GM18519 (cell line): Measurements from ENCODE around the gene DOCK11.
"Not testable (repeated sequence)": the region's sequence is repeated elsewhere in the genome, so short reads cannot be mapped to it uniquely, and the experiment has no call there.

Experiments
- ATAC-seq: cut with Tn5 transposase; IDR thresholded peaks from one replicate; pipeline ENCODE4 v1.9.1; 2021; ENCODE audit warnings: mild to moderate bottlenecking, moderate library complexity; ENCODE audit not compliant: unreplicated experiment, low FRiP score

Gene DOCK11

DNA sequence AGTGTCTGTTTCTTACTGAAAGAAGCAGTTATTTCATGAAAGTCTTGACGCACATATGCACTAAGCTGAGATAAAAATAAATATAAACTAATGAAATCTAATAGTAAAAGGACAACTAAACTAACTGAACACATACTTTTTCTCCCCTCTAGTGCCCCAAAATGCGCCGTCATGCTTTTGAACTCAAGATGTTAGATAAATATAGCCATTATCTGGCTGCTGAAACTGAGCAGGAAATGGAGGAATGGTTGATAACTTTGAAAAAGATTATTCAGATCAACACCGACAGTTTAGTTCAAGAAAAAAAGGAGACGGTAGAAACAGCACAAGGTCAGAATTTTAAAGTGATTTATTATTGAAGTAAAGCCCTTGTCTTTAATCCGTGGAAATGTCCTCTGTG is 70.2 kb downstream of the DOCK11 start:
- no peak for ATAC-seq

DNA sequence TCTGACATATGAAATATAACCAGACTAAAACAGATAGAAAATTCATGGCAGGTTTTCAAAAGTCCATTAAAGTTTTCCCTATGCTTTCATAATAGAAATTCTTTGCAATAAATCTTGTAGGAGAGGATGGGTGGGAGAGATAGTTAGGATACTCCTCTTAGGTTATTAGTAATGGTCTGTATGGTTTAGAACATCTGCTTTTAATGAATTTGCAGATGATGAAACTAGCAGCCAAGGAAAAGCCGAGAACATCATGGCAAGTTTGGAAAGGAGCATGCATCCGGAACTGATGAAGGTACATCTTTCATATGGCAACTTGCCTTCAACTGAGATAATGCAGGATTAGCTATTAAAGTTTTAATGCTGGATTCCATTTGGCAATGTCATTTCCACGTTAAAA is 70.7 kb downstream of the DOCK11 start:
- no peak for ATAC-seq

DNA sequence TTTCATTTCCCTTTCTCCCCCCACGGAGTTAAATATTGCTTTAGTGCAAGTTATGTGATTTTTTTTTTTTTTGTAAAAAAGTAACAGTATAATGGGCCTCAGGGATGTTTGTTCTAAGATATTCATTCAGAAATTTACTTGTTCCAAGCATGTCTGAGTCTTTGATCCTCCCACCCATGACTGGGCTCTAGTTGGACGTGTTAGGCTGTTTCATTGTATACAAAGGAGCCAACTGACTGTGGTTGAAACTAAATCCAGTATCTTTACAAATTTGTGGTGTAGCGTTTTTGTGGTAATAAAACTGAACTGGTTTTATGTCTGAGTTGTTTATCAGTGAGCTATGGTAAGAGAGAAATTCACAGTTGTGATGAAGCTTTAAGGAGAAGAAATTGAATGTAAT is 74.1 kb downstream of the DOCK11 start:
- ATAC-seq, result no peak

- no peak for ATAC-seq
Measured at GRCh38 chrX:118570209-118570608, 74.6 kb downstream of the DOCK11 start.

- ATAC-seq, result no peak
Measured at GRCh38 chrX:118571836-118572235, 76.2 kb downstream of the DOCK11 start.

DNA sequence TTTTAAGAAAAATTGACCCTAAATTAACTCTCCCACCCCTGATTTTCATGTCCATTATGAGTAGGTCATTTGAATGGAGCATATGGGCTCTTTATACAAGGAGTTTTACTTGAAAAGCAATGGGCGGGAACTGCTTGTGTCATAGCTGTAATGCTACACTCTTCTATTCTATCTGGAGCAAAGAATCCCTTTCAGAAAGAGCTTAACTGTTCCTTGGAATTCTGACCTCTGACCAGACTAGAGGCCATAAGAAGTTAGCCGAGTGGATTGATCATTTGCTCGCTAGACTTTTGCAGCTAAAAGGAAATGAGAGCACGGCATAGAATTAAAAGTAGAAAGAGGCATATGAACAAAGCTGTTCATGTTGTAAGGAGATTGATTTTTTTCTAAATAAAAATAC is 79.1 kb downstream of the DOCK11 start:
- ATAC-seq, result no peak

DNA sequence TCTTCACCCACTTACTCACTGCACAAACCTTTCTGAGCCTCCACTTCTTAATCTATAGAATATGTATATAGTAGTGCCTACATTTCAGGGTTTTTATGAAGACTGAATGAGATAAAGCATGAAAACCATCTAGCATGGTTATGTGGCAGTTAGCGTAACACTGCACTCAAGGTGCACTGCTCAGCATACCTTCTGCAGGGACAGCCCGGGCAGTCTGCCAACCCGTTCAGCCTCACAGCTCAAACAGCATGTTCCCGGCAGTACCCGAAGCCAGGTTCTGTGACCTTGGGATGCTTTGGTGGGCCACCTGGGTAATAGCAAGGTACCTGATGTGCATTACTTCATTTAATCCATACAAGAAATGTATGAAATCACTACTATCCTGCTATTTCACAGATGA is 81.4 kb downstream of the DOCK11 start:
- no peak for ATAC-seq

- no peak for ATAC-seq
Measured at GRCh38 chrX:118579417-118579816, 83.8 kb downstream of the DOCK11 start.

DNA sequence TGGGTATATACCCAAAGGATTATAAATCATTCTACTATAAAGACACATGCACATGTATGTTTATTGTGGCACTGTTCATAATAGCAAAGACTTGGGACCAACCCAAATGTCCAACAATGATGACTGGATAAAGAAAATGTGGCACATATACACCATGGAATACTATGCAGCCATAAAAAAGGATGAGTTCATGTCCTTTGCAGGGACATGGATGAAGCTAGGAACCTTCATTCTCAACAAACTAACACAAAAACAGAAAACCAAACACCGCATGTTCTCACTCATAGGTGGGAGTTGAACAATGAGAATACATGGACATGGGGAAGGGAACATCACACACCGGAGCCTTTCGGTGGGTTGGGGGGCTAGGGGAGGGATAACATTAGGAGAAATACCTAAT is 87.3 kb downstream of the DOCK11 start:
- not testable (repeated sequence) for ATAC-seq

- ATAC-seq, result no peak
Measured at GRCh38 chrX:118583781-118584180, 88.2 kb downstream of the DOCK11 start.

- ATAC-seq, result no peak
Measured at GRCh38 chrX:118585296-118585695, 89.7 kb downstream of the DOCK11 start.

GRCh38 chrX:118586206-118586605 is 90.6 kb downstream of the DOCK11 start:
- not testable (repeated sequence) for ATAC-seq

- ATAC-seq, result no peak
Measured at GRCh38 chrX:118588715-118589114, 93.1 kb downstream of the DOCK11 start.

DNA sequence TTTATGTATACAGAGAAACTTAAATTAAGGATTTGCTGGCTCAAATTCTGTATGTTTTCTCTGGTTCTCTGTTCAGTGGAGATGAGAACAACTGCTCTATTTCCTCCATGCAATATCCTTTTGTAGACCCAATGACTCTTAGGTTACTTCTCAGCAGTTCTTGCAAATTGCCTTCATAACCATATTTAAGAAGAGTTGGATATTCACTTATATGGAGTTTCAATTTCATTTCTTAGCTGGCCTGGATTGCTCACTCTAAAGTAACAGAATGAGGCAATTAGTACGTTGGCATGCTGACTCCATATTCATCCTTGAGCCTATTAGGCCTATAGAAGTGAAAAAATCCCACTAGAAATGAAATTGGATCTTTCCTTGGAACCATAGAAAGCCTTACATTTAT is 93.6 kb downstream of the DOCK11 start:
- no peak for ATAC-seq

- ATAC-seq, result no peak
Measured at GRCh38 chrX:118593407-118593806, 97.8 kb downstream of the DOCK11 start.

DNA sequence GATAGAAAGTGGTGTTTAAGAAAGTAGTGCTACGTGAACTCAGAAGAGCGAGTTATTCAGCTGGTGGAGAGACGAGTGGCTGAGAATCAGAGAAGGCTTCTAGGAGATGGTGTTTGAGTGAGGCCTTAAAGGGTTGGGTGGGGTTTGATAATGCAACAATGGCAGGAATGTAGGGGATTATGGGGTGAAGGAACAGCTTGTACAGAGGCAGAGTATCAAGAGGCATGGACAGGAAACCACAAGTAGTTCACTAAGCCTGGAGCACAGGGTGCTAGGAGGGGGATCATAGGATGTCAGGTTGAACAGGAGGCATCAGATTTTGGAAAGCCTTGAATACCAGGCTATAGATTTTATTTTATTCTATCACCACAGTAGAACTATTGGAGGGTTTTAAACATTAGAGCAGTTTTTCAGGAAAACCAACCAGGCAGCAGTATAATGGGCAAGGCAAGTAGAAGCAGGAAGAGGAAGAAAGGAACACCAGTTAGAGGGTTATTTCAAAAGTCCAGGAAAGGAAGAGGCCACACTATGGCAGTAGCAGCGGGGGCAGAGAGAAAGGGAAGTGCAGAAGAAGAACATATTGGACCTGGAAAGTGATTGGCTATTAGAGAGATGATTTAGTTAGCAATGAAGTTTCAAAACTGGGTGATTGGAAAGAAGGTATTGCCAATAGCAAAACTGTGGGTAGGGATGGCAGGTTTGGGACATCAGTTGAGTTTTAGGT is 99.2 kb downstream of the DOCK11 start:
- no peak for ATAC-seq

DNA sequence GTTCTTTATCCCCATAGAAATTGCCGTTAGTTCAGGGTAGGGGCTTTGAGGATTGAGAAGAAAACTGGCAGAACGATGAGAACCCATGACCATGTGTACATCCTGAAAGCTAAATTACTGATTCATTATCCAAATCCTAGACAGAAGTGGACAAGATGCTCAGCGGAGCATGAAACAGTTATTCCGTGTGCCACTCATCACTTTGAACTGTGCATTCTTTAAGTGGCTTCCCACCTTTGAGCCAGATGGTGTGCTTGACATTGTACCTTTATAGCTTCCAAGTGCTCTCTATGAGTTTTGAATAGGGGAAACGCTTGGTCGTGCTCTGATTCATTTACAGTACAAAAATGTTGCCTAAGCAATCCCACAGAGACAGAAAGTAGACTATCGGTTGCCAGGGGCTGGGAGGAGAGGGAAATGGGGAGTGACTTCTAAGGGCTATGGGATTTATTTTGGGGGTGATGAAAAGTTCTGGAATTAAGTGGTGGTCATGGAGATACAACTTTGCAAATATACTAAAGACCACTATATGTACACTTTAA is 100.0 kb downstream of the DOCK11 start:
- ATAC-seq, result no peak

DNA sequence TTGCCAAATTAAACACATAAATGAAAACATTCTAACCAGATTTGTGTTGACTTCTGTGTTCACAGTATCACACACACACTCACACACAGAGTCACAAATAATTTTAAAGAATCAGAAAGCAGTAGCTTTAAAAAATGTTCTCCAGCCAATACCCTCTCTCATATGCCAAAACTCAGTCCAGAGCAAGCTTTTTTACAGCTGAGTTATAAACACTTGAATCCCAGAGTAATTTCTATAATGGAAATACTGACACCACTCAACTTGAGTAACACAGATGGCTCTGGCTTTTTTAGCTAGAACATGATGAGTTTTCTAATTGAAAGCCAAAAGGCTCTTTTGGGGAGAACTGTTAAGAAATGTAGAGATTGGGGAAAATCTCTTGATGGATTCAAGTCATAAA is 100.8 kb downstream of the DOCK11 start:
- ATAC-seq, result no peak

GRCh38 chrX:118603981-118604380 is 108.4 kb downstream of the DOCK11 start:
- ATAC-seq, result no peak

DNA sequence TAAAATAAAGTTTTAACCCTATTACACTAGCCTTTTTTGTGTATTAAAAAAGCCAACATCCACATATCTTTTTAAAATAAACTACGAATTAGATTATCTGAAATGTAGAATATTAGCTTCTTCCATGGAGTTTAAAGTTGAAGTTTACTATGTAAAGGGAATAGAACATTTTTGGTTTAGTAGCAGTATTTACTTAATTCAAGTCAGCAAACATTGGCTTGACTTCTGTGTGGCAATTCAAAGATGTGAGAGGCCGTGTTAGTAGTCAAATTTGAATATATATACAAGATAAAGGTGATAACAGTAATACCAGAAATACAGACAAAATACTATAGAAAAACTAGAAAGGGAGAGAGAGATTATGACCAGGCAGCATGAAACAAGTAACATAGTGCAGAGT is 116.7 kb downstream of the DOCK11 start:
- ATAC-seq, result no peak

- no peak for ATAC-seq
Measured at GRCh38 chrX:118614150-118614549, 118.5 kb downstream of the DOCK11 start.

DNA sequence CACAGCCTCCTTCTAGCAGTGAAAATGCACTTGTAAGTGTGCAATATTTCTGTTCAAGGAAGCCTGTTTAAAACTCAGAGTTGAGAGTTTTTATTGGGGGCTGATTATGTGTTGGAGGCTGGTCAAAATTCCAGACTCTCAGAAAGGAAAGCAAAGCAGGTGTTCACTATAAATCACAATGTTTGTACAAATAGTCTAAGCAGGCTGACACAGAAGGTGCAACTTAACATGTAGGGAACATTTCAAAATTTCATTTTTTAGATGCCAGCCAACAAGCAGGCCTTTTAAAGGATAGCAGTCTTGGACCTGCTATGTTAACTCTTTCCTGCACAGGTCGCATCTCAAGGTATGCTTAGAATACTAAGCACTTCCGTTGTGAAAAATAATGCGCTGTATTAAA is 119.5 kb downstream of the DOCK11 start:
- no peak for ATAC-seq
